ENCODE results near the gene ANGPTL8. TPM values are rescaled to one million over a fixed set of nuclear protein-coding genes. Genes with fewer than 3 reads are reported as not detected.
A peak's percentile ranks its signal among the peaks of the same experiment; 100 is the strongest.

ANGPTL8 gene
- polyA plus RNA-seq (2011; rRNA removed), result not detected in 2 replicates
- polyA minus RNA-seq (2011; rRNA and poly(A)+ RNA removed), result not detected in 2 replicates

- POLR2A ChIA-PET, result interaction anchor here (1.1 kb wide), 1 partner anchor 100 kb away, joined by 3 read pairs; no protein-coding TSS in a partner anchor
Measured at GRCh38 chr19:11239377-11240000, at the start of gene ANGPTL8. TSS of gene ANGPTL8 (plus strand) at chr19:11239619. CDS start at chr19:11239638, 19 bp downstream.

GRCh38 chr19:11190501-11190900 lies 48.9 kb upstream of the ANGPTL8 start:
- Histone ChIP-seq H3K27me3 (ENCODE audit: control insufficient read depth, insufficient read depth, low read length) (no peaks in the 10 kb centered on the region), H3K9me3 (ENCODE audit: control insufficient read depth, insufficient read depth, low read length) (peaks cover 14% of the 10 kb centered on the region; the same call in 1 of the 2 replicates), H3K4me3 (ENCODE audit: low read depth, low read length) (no peak overlapping the region), H3K27ac (ENCODE audit: low read depth, low read length) (peak overlapping the region; percentile 31)
- no peak for DNase-seq (ENCODE audit: low read depth, low spot score)
- TF ChIP-seq CTCF (IDR thresholded peaks at IDR 0.05; ENCODE audit: low read depth, low read length), result no peak
- ChIA-PET POLR2A (interaction anchor here (0.6 to 0.7 kb wide), 3 partner anchors 8 to 309 kb away, joined by 3 to 11 read pairs (median 9); no protein-coding TSS in a partner anchor), CTCF (interaction anchor here (1.0 to 1.7 kb wide), 2 partner anchors 53 to 64 kb away, joined by 3 to 6 read pairs; no protein-coding TSS in a partner anchor)

More at GRCh38 chr19:11239377-11240000, at the start of gene ANGPTL8:
- no peak within 1 kb of the TSS for H3K27ac ChIP-seq (ENCODE audit: low read depth, low read length)
- peaks cover 6% of the 10 kb centered on the region; the same call in 1 of the 2 replicates for H3K9me3 ChIP-seq (ENCODE audit: control insufficient read depth, insufficient read depth, low read length)
- CTCF ChIA-PET, result interaction anchor here (0.7 kb wide), 1 partner anchor 196 kb away, joined by 3 read pairs; the partner anchor contains the start of gene PRKCSH
- no peaks in the 10 kb centered on the region for H3K27me3 ChIP-seq (ENCODE audit: control insufficient read depth, insufficient read depth, low read length)
- no peak for DNase-seq (ENCODE audit: low read depth, low spot score)
- no peak within 1 kb of the TSS for H3K4me3 ChIP-seq (ENCODE audit: low read depth, low read length)
- no peak for TF ChIP-seq CTCF (IDR thresholded peaks at IDR 0.05; ENCODE audit: low read depth, low read length)

GRCh38 chr19:11191273-11191755 lies 48.1 kb upstream of the ANGPTL8 start:
- Histone ChIP-seq H3K4me3 (ENCODE audit: low read depth, low read length) (no peak overlapping the region), H3K27me3 (ENCODE audit: control insufficient read depth, insufficient read depth, low read length) (no peaks in the 10 kb centered on the region), H3K9me3 (ENCODE audit: control insufficient read depth, insufficient read depth, low read length) (peaks cover 14% of the 10 kb centered on the region; the same call in 1 of the 2 replicates), H3K27ac (ENCODE audit: low read depth, low read length) (peak overlapping the region; percentile 39)
- POLR2A ChIA-PET, result interaction anchor here (0.6 kb wide), 1 partner anchor 9 kb away, joined by 9 read pairs; no protein-coding TSS in a partner anchor
- TF ChIP-seq CTCF (IDR thresholded peaks at IDR 0.05; ENCODE audit: low read depth, low read length), result no peak
- DNase-seq (ENCODE audit: low read depth, low spot score), result no peak
- CTCF ChIA-PET, result interaction anchor here (1.0 kb wide), 1 partner anchor 65 kb away, joined by 3 read pairs; no protein-coding TSS in a partner anchor

- TF ChIP-seq CTCF (IDR thresholded peaks at IDR 0.05; ENCODE audit: low read depth, low read length), result no peak
- DNase-seq (ENCODE audit: low read depth, low spot score), result no peak
- no peaks in the 10 kb centered on the region for H3K27me3 ChIP-seq (ENCODE audit: control insufficient read depth, insufficient read depth, low read length)
- no peak overlapping the region for H3K27ac ChIP-seq (ENCODE audit: low read depth, low read length)
- POLR2A ChIA-PET, result no interaction called here
- peaks cover 14% of the 10 kb centered on the region; the same call in 1 of the 2 replicates for H3K9me3 ChIP-seq (ENCODE audit: control insufficient read depth, insufficient read depth, low read length)
- CTCF ChIA-PET, result interaction anchor here (0.7 kb wide), 2 partner anchors 12 to 369 kb away, joined by 5 to 7 read pairs; no protein-coding TSS in a partner anchor
- H3K4me3 ChIP-seq (ENCODE audit: low read depth, low read length), result no peak overlapping the region
Measured at GRCh38 chr19:11191934-11192333, 47.5 kb upstream of the ANGPTL8 start.
